ENCODE data around the gene SV2C.

SV2C gene

DNA sequence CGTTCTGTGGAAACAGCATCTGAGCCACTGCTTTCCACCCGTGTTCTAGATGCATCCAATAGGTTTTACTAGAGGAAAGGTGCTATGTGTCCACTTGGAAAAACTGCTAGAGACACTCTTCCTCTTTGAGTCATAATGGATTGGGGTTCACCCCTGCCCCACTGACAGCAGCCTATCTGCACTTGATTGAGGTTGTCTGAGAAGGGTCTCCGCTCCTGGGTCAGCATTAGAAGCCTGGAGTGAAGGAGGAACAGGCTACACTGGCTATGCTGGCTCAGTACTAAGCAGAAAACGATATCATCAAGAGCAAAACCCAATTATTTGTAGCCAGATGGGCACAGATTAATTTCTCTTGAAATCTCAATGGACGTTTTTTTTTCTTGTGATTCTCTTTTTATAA lies 167.3 kb downstream of the SV2C start:
- no peak for DNase-seq (ENCODE audit: low read depth, low spot score)

GRCh38 chr5:76251656-76252055 lies 168.5 kb downstream of the SV2C start:
- no peak for DNase-seq (ENCODE audit: low read depth, low spot score)

- no peak for DNase-seq (ENCODE audit: low read depth, low spot score)
Observed at GRCh38 chr5:76252437-76252836, 169.3 kb downstream of the SV2C start.

- DNase-seq (ENCODE audit: low read depth, low spot score): peak; percentile 80
Observed at GRCh38 chr5:76256116-76256889, 173.1 kb downstream of the SV2C start.

- no peak for DNase-seq (ENCODE audit: low read depth, low spot score)
Observed at GRCh38 chr5:76257225-76257833, 174.1 kb downstream of the SV2C start.

DNA sequence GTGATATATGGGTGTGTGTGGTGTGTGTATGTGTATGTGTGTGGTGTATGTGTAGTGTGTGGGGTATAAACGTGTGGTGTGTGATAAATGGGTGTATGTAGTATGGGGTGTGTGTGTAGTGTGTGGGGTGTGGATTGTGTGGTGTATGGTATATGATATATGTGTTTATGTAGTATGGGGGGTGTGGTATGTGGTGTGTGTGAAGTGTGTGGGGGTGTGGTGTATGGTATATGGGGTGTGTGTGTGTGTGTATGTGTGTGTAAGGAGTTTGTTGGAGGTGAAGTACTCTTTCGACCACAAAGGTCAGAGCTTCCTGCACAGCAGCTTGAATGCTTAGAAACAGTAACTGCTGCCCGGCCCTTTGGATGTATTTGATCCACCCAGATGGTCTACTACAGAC lies 174.7 kb downstream of the SV2C start:
- DNase-seq (ENCODE audit: low read depth, low spot score): no peak

GRCh38 chr5:76264681-76265080 lies 181.5 kb downstream of the SV2C start:
- no peak for DNase-seq (ENCODE audit: low read depth, low spot score)

DNA sequence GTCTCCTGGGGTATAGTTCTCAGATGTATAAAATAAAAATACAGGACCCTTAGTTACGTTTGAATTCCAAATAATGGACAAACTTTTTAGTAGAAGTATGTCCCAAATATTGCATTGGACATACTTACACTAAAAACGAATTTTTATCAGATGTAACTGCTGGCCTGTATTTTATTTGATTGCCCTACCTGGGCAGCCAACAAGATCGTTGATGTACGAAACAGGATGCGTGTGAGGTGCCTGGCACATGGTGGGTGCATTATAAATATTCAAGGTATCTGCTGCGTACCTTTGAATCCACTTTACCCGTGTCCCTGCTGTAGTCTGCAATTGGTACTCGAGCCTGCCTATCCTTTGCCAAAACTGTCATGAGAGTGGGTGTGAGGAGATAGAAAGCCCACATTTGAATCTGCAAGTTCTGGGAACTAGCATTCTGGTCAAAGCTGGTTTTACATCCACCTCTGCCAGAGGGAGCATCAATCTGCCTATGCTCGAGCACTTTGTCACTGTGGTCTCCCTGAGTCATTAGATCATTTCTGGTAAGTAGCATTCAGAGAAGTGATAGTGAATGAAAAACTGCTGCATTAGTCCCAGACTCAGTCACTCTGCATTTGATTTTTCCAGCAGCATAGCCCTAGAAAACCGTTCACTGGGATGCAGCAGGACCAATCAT lies 186.2 kb downstream of the SV2C start:
- DNase-seq (ENCODE audit: low read depth, low spot score): peak; percentile 19

DNA sequence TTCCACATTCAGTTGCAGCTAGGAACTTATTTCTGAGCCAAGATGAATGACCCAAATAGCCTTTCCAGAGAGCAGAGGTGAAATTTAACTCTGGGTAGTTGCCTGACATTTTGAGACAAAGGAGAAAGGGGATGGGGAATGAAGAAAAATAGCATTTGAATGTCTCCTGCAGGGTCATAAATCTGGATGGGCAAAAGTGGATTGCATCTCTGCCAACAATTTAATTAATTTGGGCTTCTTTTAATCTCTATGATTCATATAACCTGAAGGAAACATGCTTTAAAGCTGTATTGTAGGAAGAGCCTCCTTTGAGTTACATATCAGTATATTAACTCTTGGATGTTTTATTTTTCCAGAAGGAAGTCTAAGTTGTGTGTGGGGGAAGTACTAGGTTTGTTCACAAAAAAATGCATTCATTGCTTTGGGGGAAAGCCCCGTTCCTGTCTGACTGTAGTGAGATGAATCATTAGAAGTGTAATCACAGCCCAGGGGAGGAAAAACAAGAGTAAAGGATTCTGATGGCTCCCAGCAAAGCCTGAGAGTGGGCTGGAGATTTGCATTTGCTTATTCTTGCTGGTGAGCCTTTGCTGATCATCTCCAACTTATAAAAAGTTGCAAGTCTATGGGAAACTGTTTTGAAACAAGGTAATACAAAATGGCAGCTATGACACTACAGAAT lies 186.9 kb downstream of the SV2C start:
- peak; percentile 68 for DNase-seq (ENCODE audit: low read depth, low spot score)

DNA sequence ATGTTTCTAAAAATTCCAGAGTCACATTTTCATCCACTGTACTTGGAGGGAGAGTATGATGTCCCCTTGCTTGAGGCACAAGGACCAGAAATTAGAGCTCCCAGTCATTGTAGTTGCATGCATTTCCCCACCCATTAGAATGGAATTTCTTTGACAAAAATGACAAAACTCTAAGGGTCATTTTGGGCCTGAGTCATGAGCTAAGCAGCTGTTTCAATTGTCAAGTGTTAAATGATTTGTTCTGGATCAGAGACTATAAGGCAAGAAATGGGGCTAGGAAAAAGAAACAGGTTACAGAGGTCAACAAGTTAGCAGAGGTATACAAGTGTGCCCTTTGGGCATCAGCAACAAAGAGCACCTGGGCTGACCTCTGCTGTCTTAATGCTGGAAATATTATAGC lies 188.7 kb downstream of the SV2C start:
- DNase-seq (ENCODE audit: low read depth, low spot score): peak; percentile 31

DNA sequence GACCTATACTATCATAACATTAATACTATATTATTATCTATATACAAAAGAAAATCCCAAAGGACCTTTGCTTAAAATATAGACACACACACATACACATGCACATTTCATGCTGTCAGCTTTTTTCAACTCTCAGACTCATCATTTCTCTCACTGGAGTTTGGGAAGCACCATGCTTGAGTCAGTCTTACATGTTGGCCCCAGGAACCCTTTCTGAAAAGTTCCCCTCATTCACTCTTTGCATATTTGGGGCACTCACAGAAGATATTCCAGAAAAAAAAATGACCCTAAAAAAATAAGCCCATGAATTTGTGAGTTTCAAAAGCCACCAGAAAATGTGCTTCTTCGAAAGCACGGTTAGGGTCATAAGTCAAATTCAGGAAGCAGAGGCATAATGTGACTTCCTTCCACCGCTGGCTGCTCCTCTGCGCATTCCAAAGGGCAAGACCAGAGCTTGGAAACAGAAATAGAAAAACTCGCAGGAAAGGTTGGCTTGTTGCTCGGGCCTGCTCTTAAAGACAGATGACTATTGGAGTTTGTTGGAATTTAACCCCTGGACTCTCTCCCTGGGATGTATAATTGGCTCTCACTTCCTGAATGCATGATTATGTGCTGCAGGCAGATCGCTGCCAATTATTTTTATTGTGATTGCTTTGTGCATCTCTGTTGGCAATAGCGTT lies 190.2 kb downstream of the SV2C start:
- DNase-seq (ENCODE audit: low read depth, low spot score): no peak

- DNase-seq (ENCODE audit: low read depth, low spot score): no peak
Observed at GRCh38 chr5:76274571-76274970, 191.4 kb downstream of the SV2C start.

DNA sequence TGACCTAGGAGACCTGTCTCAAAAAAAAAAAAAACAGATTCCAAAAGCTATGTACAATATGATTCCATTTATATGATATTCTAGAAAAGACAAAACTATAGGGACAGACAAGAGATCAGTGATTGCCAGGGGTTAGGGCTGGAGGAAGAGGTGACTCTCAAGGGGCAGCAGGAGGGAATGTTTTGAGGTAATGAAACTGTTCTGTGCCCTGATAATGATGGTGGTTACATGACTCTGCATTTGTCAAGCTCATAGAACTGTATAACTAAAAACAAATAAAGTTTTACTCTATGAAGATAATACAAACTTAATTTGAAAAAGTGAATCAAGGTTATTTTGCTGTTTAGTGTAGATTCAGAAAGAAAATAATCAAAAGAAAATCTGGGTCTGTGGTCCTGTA lies 194.6 kb downstream of the SV2C start:
- DNase-seq (ENCODE audit: low read depth, low spot score): no peak

- DNase-seq (ENCODE audit: low read depth, low spot score): no peak
Observed at GRCh38 chr5:76278261-76278789, 195.1 kb downstream of the SV2C start.

DNA sequence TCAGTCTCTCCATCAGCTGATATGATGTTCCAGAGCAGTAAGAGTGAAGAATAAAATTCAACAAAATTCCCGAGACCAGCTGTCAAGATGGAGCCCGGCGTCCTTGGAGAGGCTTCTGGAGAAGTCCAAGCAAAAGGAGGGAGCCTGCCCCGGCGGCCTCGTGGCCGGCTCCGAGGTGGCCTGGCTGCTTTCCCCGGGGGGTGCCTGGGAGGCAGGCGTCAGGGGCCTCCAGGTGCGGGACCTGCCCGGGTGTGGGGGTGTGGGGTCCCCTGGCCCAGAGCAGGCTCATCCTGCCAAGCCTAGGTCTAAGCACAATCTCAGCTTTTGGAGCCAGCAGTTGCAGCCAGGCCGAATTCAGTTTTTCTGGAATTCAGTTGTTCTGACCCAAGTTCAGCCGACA lies 197.3 kb downstream of the SV2C start:
- DNase-seq (ENCODE audit: low read depth, low spot score): no peak

GRCh38 chr5:76283670-76284069 lies 200.5 kb downstream of the SV2C start:
- DNase-seq (ENCODE audit: low read depth, low spot score): no peak

DNA sequence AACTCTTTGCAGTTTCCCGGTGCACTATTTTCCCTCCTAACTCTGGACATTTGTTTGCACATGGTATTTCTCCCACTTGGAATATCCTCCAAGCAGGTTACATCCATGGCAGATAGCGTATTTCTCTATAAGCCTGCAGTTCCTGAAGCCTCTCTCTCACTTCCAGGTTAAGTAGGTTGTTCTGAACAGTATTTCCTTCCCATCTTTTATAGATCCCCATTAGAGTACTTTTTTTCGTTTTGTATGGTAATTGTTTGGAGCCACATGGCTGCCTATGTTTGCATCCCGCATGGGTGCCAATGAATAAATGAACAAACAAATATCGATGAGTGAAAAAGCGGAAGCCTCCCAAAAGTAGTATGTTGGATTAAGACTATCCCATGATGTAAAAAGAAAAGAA lies 206.5 kb downstream of the SV2C start:
- no peak for DNase-seq (ENCODE audit: low read depth, low spot score)

DNA sequence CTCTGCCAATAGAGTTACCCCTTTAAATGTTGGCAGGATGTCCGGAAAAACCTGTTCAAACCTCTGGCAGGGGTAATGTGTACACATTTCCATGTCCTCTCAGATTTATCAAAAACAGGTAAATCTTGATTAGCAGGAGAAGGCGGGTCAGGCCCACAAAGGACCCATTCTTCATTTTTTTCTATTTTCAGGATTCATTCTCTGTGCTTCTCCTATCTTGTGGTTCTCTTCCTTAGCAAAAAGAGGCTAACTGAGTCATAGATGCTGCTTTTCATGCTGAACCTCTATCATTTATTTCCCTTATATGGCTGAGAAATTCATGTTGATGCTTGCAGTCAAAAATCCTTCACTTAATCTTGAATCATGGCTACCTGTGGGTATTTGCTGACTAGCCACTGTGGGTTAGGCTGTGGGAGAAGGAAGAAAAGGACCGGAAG lies 207.2 kb downstream of the SV2C start:
- DNase-seq (ENCODE audit: low read depth, low spot score): peak; percentile 13

DNA sequence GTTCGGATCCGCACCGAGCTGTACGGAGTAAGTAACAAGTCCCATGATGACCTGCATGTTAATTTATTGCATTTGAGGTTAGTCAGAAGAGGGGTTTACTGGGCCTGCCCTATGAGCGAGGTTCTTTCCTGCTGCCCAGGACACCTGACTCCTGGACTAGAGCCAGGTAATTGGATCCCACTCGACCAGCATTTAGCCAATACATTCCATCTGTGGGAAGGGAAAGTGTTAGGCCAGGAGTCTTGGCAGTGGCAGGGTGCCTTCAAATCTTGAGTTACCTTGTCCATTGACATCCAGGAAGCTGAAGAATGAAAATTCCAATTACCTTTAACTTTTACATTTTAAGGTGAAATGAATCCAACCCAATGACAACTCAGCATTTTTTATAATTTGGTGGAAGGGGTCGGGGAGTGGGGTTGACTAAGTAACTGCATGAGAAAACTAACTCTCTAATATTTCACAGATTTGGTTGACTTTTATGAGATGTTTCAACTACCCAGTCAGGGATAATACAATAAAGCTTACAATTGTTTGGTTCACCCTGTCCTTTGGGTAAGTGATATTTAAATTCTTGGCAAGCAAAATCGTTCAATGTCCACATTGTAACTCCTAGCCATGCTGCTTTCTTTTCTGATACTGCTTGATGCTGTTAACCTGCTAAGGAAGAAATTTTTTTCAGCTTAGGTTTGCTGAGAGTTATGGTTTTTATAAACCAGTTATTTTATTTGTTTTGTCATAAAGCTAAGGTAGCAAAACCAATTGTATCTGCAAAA lies 208.3 kb downstream of the SV2C start:
- DNase-seq (ENCODE audit: low read depth, low spot score): no peak

DNA sequence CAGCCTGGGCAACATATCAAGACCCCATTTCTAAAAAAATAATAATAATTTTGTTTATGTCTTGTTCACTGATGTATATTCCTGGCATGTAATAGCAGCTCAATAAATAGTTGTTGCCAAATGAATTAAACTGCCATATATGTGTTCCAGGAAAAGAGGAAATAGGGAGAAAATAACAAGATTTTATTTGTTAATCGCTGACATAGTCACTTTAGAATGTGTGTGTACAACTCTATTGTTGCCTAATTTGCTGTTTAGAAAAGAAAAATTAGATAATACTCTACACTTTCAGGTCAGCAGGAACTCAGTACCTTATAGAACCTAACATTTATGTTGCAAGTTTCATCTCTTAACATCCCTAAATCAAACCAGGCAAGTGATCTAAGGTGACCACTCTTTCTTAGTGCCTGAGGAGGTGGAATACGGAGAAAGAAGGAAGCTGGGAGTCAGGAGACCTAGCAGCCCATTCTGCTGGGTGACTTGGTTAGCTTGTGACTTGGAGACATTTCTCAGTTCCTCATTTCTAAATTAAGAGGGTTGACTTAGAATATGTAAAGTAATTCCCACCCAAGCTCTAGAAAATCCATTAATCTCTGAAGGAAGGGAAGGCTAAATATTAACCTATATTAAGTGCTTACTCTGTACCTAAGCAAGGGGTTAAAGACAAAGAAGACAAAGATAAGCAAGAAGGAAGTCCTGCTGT lies 209.6 kb downstream of the SV2C start:
- no peak for DNase-seq (ENCODE audit: low read depth, low spot score)

All from astrocyte of the hippocampus (primary cell).